WTC11 (cell line): ENCODE data around the gene SEC24B.

Experiments
- ETV6 ChIP-seq: sonication (generic); formaldehyde crosslinking; IDR thresholded peaks from 2 replicates; pipeline ENCODE4 v1.8.1; 2022; ENCODE audit warnings: mild to moderate bottlenecking, missing genetic modification reagents
- TEAD1 ChIP-seq: sonication (generic); formaldehyde crosslinking; IDR thresholded peaks from 2 replicates; pipeline ENCODE4 v1.8.0; 2022; ENCODE audit warnings: mild to moderate bottlenecking, missing genetic modification reagents
- TP53 ChIP-seq: sonication (generic); formaldehyde crosslinking; IDR thresholded peaks from 2 replicates; pipeline ENCODE4 v1.8.1; 2023; ENCODE audit warnings: mild to moderate bottlenecking, missing genetic modification reagents
- ZNF138 ChIP-seq: sonication (generic); formaldehyde crosslinking; conservative IDR thresholded peaks from 2 replicates; pipeline ENCODE4 v1.8.1; 2022; ENCODE audit warnings: mild to moderate bottlenecking, moderate library complexity, missing genetic modification reagents
- ZNF263 ChIP-seq: sonication (generic); formaldehyde crosslinking; IDR thresholded peaks from 2 replicates; pipeline ENCODE4 v1.8.1; 2022; ENCODE audit warnings: low read depth, mild to moderate bottlenecking, moderate library complexity, missing genetic modification reagents
- TF ChIP-seq, protein P1 (sequence below): fragments of 200-600 bp; IDR thresholded peaks from 2 replicates; pipeline ENCODE4 v1.8.0; 2022; ENCODE audit warnings: antibody characterized with exemption
- TF ChIP-seq, protein P2 (sequence below): sonication (generic); formaldehyde crosslinking; IDR thresholded peaks from 2 replicates; pipeline ENCODE4 v1.8.0; 2022; ENCODE audit warnings: mild to moderate bottlenecking, missing genetic modification reagents
- TF ChIP-seq, protein P3 (sequence below): sonication (generic); formaldehyde crosslinking; IDR thresholded peaks from 2 replicates; pipeline ENCODE4 v1.8.0; 2022; ENCODE audit warnings: mild to moderate bottlenecking, missing genetic modification reagents
- TF ChIP-seq, protein P4 (sequence below): sonication (generic); formaldehyde crosslinking; IDR thresholded peaks from 2 replicates; pipeline ENCODE4 v1.8.1; 2023; ENCODE audit warnings: mild to moderate bottlenecking, missing genetic modification reagents
- TF ChIP-seq, protein P5 (sequence below): sonication (generic); formaldehyde crosslinking; IDR thresholded peaks from 2 replicates; pipeline ENCODE4 v1.8.0; 2022; ENCODE audit warnings: missing genetic modification reagents
- TF ChIP-seq, protein P6 (sequence below): sonication (generic); formaldehyde crosslinking; IDR thresholded peaks from 2 replicates; pipeline ENCODE4 v1.8.1; 2023; ENCODE audit warnings: mild to moderate bottlenecking, missing genetic modification reagents, moderate library complexity

DNA sequence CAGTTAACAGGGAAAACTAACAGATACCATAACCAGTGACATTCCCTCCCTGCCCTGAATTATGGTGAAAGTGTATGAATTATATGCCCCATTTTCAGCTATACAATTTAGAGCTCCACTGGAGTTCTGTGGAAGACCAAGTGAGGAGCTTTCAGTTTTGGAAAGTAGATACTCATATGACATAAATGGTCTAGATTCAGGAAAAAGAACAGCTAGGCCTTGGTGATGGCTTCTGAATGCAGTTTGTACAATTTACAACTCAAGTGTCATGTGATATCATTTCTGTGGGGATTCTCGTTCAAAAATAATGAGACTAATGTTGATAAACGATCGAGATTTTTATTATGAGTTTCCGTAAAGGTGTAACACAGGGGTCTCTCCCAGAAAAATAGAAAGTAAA, 8.2 kb upstream of the SEC24B start:
- TF ChIP-seq, protein P1, sequence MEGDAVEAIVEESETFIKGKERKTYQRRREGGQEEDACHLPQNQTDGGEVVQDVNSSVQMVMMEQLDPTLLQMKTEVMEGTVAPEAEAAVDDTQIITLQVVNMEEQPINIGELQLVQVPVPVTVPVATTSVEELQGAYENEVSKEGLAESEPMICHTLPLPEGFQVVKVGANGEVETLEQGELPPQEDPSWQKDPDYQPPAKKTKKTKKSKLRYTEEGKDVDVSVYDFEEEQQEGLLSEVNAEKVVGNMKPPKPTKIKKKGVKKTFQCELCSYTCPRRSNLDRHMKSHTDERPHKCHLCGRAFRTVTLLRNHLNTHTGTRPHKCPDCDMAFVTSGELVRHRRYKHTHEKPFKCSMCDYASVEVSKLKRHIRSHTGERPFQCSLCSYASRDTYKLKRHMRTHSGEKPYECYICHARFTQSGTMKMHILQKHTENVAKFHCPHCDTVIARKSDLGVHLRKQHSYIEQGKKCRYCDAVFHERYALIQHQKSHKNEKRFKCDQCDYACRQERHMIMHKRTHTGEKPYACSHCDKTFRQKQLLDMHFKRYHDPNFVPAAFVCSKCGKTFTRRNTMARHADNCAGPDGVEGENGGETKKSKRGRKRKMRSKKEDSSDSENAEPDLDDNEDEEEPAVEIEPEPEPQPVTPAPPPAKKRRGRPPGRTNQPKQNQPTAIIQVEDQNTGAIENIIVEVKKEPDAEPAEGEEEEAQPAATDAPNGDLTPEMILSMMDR, result no peak
- TF ChIP-seq ETV6 (CRISPR knock-in tag) (no peak), TEAD1 (CRISPR knock-in tag) (no peak), TP53 (CRISPR knock-in tag) (no peak), ZNF263 (CRISPR knock-in tag) (no peak), ZNF138 (no peak)
- TF ChIP-seq, protein P2, sequence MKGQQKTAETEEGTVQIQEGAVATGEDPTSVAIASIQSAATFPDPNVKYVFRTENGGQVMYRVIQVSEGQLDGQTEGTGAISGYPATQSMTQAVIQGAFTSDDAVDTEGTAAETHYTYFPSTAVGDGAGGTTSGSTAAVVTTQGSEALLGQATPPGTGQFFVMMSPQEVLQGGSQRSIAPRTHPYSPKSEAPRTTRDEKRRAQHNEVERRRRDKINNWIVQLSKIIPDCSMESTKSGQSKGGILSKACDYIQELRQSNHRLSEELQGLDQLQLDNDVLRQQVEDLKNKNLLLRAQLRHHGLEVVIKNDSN (CRISPR knock-in tag), result no peak
- TF ChIP-seq, protein P3, sequence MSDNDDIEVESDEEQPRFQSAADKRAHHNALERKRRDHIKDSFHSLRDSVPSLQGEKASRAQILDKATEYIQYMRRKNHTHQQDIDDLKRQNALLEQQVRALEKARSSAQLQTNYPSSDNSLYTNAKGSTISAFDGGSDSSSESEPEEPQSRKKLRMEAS (CRISPR knock-in tag), result no peak
- TF ChIP-seq, protein P4, sequence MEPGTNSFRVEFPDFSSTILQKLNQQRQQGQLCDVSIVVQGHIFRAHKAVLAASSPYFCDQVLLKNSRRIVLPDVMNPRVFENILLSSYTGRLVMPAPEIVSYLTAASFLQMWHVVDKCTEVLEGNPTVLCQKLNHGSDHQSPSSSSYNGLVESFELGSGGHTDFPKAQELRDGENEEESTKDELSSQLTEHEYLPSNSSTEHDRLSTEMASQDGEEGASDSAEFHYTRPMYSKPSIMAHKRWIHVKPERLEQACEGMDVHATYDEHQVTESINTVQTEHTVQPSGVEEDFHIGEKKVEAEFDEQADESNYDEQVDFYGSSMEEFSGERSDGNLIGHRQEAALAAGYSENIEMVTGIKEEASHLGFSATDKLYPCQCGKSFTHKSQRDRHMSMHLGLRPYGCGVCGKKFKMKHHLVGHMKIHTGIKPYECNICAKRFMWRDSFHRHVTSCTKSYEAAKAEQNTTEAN (CRISPR knock-in tag), result no peak
- TF ChIP-seq, protein P5, sequence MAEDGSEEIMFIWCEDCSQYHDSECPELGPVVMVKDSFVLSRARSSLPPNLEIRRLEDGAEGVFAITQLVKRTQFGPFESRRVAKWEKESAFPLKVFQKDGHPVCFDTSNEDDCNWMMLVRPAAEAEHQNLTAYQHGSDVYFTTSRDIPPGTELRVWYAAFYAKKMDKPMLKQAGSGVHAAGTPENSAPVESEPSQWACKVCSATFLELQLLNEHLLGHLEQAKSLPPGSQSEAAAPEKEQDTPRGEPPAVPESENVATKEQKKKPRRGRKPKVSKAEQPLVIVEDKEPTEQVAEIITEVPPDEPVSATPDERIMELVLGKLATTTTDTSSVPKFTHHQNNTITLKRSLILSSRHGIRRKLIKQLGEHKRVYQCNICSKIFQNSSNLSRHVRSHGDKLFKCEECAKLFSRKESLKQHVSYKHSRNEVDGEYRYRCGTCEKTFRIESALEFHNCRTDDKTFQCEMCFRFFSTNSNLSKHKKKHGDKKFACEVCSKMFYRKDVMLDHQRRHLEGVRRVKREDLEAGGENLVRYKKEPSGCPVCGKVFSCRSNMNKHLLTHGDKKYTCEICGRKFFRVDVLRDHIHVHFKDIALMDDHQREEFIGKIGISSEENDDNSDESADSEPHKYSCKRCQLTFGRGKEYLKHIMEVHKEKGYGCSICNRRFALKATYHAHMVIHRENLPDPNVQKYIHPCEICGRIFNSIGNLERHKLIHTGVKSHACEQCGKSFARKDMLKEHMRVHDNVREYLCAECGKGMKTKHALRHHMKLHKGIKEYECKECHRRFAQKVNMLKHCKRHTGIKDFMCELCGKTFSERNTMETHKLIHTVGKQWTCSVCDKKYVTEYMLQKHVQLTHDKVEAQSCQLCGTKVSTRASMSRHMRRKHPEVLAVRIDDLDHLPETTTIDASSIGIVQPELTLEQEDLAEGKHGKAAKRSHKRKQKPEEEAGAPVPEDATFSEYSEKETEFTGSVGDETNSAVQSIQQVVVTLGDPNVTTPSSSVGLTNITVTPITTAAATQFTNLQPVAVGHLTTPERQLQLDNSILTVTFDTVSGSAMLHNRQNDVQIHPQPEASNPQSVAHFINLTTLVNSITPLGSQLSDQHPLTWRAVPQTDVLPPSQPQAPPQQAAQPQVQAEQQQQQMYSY (CRISPR knock-in tag), result no peak
- TF ChIP-seq, protein P6, sequence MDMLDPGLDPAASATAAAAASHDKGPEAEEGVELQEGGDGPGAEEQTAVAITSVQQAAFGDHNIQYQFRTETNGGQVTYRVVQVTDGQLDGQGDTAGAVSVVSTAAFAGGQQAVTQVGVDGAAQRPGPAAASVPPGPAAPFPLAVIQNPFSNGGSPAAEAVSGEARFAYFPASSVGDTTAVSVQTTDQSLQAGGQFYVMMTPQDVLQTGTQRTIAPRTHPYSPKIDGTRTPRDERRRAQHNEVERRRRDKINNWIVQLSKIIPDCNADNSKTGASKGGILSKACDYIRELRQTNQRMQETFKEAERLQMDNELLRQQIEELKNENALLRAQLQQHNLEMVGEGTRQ (CRISPR knock-in tag), result no peak
